H9 (cell line): ENCODE results near the gene MINAR2. TPM values are rescaled to one million over a fixed set of nuclear protein-coding genes. Genes with fewer than 3 reads are reported as not detected.

ENCODE experiments used
- DNase-seq: peaks from one replicate; pipeline ENCODE4 v3.0.0-alpha.2; 2017
- H2AFZ ChIP-seq: one replicate; pipeline ENCODE4 v1.6.1; 2013; ENCODE audit warnings: mild to moderate bottlenecking, low read length, control low read depth, moderate library complexity
- H2AK5ac ChIP-seq: 2 replicates; pipeline ENCODE4 v1.6.1; 2013; ENCODE audit warnings: low read length, control low read depth, mixed read lengths; ENCODE audit not compliant: insufficient read length
- H2BK120ac ChIP-seq: one replicate; pipeline ENCODE4 v1.6.1; 2013; ENCODE audit warnings: low read depth, mild to moderate bottlenecking, low read length, control low read depth, inconsistent platforms; ENCODE audit not compliant: poor library complexity, severe bottlenecking
- H2BK12ac ChIP-seq: 2 replicates; pipeline ENCODE4 v1.6.1; 2013; ENCODE audit warnings: low read length, control low read depth, mixed read lengths, low read depth; ENCODE audit not compliant: insufficient read length
- H2BK15ac ChIP-seq: 2 replicates; pipeline ENCODE4 v1.6.1; 2013; ENCODE audit warnings: low read depth, low read length, control low read depth
- H2BK20ac ChIP-seq: one replicate; pipeline ENCODE4 v1.6.1; 2013; ENCODE audit warnings: low read depth, mild to moderate bottlenecking, low read length, control low read depth, inconsistent platforms; ENCODE audit not compliant: poor library complexity, severe bottlenecking
- H2BK5ac ChIP-seq: 2 replicates; pipeline ENCODE4 v1.6.1; 2013; ENCODE audit warnings: low read length, control low read depth, mixed read lengths; ENCODE audit not compliant: insufficient read length
- H3K14ac ChIP-seq: 2 replicates; pipeline ENCODE4 v1.6.1; 2013; ENCODE audit warnings: low read length, control low read depth; ENCODE audit not compliant: insufficient read depth
- H3K18ac ChIP-seq: 2 replicates; pipeline ENCODE4 v1.6.1; 2013; ENCODE audit warnings: low read depth, mild to moderate bottlenecking, mixed read lengths, low read length, control low read depth; ENCODE audit not compliant: insufficient read length
- H3K23ac ChIP-seq: 2 replicates; pipeline ENCODE4 v1.6.1; 2013; ENCODE audit warnings: low read length, control low read depth, mixed read lengths, low read depth; ENCODE audit not compliant: insufficient read length
- H3K23me2 ChIP-seq: 2 replicates; pipeline ENCODE4 v1.6.1; 2013; ENCODE audit warnings: low read depth, mild to moderate bottlenecking, mixed read lengths, low read length, control low read depth; ENCODE audit not compliant: insufficient read length, poor library complexity, severe bottlenecking
- H3K27ac ChIP-seq: 2 replicates; pipeline ENCODE4 v1.5.1; 2013; ENCODE audit warnings: low read length, control low read depth, mixed read lengths, low read depth; ENCODE audit not compliant: insufficient read length
- H3K27me3 ChIP-seq: 2 replicates; pipeline ENCODE4 v1.6.1; 2013; ENCODE audit warnings: low read length, control low read depth, inconsistent platforms; ENCODE audit not compliant: insufficient read depth
- H3K4ac ChIP-seq: 2 replicates; pipeline ENCODE4 v1.6.1; 2013; ENCODE audit warnings: low read depth, mild to moderate bottlenecking, control low read depth, inconsistent platforms, low read length, moderate library complexity
- H3K4me1 ChIP-seq: 2 replicates; pipeline ENCODE4 v1.6.1; 2013; ENCODE audit warnings: low read length, control low read depth, inconsistent platforms; ENCODE audit not compliant: insufficient read depth
- H3K4me2 ChIP-seq: 2 replicates; pipeline ENCODE4 v1.6.1; 2013; ENCODE audit warnings: low read length, control low read depth, mixed read lengths; ENCODE audit not compliant: insufficient read length, insufficient read depth
- H3K56ac ChIP-seq: 2 replicates; pipeline ENCODE4 v1.6.1; 2013; ENCODE audit warnings: low read depth, mild to moderate bottlenecking, mixed read lengths, low read length, control low read depth; ENCODE audit not compliant: insufficient read length
- H3K79me1 ChIP-seq: 2 replicates; pipeline ENCODE4 v1.6.1; 2013; ENCODE audit warnings: low read depth, mild to moderate bottlenecking, moderate library complexity, low read length, control low read depth, inconsistent platforms; ENCODE audit not compliant: insufficient read depth, poor library complexity, severe bottlenecking
- H3K79me2 ChIP-seq: 2 replicates; pipeline ENCODE4 v1.6.1; 2013; ENCODE audit warnings: low read length, control low read depth, inconsistent platforms; ENCODE audit not compliant: insufficient read depth
- H3K9ac ChIP-seq: 2 replicates; pipeline ENCODE4 v1.6.1; 2013; ENCODE audit warnings: low read length, control low read depth, mixed read lengths; ENCODE audit not compliant: insufficient read length; ENCODE audit errors: extremely low read depth
- H3K9me3 ChIP-seq: one replicate; pipeline ENCODE4 v1.6.1; 2013; ENCODE audit warnings: low read depth, low read length, inconsistent platforms; ENCODE audit not compliant: control insufficient read depth
- H3T11ph ChIP-seq: one replicate; pipeline ENCODE4 v1.6.1; 2013; ENCODE audit warnings: mild to moderate bottlenecking, low read length, control low read depth, inconsistent platforms
- H4K20me1 ChIP-seq: one replicate; pipeline ENCODE4 v1.6.1; 2013; ENCODE audit not compliant: control insufficient read depth, insufficient read length, insufficient read depth
- H4K5ac ChIP-seq: 2 replicates; pipeline ENCODE4 v1.6.1; 2013; ENCODE audit warnings: low read depth, mild to moderate bottlenecking, mixed read lengths, low read length, control low read depth; ENCODE audit not compliant: insufficient read length
- H4K8ac ChIP-seq: replicated peaks from 2 replicates; pipeline ENCODE4 v1.6.1; 2013; ENCODE audit warnings: low read length, control low read depth, mixed read lengths, low read depth; ENCODE audit not compliant: insufficient read length
- H4K91ac ChIP-seq: 2 replicates; pipeline ENCODE4 v1.6.1; 2013; ENCODE audit warnings: low read depth, mild to moderate bottlenecking, moderate library complexity, mixed read lengths, low read length, control low read depth; ENCODE audit not compliant: insufficient read length
- H3K27ac Mint-ChIP-seq, 3 experiments: 2 replicates in 2 of 3; 3 replicates in 1 of 3; pipeline ENCODE4 v1.8.0; 2020 to 2021; ENCODE audit warnings: mixed read lengths in 3 of 3, mild to moderate bottlenecking in 1 of 3, moderate library complexity in 1 of 3
- H3K27me3 Mint-ChIP-seq: 2 replicates; pipeline ENCODE4 v1.8.0; 2021; ENCODE audit warnings: low read depth, mild to moderate bottlenecking, moderate library complexity, mixed read lengths
- H3K36me3 Mint-ChIP-seq, 3 experiments: 2 replicates in 2 of 3; 3 replicates in 1 of 3; pipeline ENCODE4 v1.8.0; 2020 to 2021; ENCODE audit warnings: low read depth in 3 of 3, mixed read lengths in 3 of 3; ENCODE audit not compliant: insufficient read depth in 1 of 3
- H3K4me1 Mint-ChIP-seq, 2 experiments: 2 replicates each; pipeline ENCODE4 v1.8.0; 2020; ENCODE audit warnings: mixed read lengths in 2 of 2
- H3K4me3 Mint-ChIP-seq, 2 experiments: 2 replicates in 1 of 2; 3 replicates in 1 of 2; pipeline ENCODE4 v1.8.0; 2020 to 2021; ENCODE audit warnings: mild to moderate bottlenecking in 2 of 2, mixed read lengths in 2 of 2, moderate library complexity in 1 of 2
- H3K9me3 Mint-ChIP-seq, 2 experiments: 2 replicates in 1 of 2; 3 replicates in 1 of 2; pipeline ENCODE4 v1.8.0; 2020; ENCODE audit warnings: mild to moderate bottlenecking in 2 of 2, mixed read lengths in 2 of 2, moderate library complexity in 1 of 2
- CTCF ChIP-seq: fragments of 200-600 bp; sonication (generic); conservative IDR thresholded peaks from 3 replicates; pipeline ENCODE4 v1.8.0; 2021; ENCODE audit warnings: antibody characterized with exemption, mild to moderate bottlenecking
- WGBS: extraction: QIAGEN DNeasy Blood & Tissue Kit; methylation state at CpG from one replicate; pipeline ENCODE4 v1.1.7; 2013; ENCODE audit warnings: missing lambda C conversion rate, low lambda C conversion rate, mixed read lengths; ENCODE audit not compliant: insufficient read length; ENCODE audit errors: extremely low coverage; 5-methylcytosine and 5-hydroxymethylcytosine counted together
- total RNA-seq: library from RNA; stranded (reverse); gene quantifications from 2 replicates; pipeline ENCODE4 v1.2.1, GENCODE V29; 2021

The MINAR2 gene
- total RNA-seq, 1 experiment from 2014 or later = 0.09 TPM

DNA sequence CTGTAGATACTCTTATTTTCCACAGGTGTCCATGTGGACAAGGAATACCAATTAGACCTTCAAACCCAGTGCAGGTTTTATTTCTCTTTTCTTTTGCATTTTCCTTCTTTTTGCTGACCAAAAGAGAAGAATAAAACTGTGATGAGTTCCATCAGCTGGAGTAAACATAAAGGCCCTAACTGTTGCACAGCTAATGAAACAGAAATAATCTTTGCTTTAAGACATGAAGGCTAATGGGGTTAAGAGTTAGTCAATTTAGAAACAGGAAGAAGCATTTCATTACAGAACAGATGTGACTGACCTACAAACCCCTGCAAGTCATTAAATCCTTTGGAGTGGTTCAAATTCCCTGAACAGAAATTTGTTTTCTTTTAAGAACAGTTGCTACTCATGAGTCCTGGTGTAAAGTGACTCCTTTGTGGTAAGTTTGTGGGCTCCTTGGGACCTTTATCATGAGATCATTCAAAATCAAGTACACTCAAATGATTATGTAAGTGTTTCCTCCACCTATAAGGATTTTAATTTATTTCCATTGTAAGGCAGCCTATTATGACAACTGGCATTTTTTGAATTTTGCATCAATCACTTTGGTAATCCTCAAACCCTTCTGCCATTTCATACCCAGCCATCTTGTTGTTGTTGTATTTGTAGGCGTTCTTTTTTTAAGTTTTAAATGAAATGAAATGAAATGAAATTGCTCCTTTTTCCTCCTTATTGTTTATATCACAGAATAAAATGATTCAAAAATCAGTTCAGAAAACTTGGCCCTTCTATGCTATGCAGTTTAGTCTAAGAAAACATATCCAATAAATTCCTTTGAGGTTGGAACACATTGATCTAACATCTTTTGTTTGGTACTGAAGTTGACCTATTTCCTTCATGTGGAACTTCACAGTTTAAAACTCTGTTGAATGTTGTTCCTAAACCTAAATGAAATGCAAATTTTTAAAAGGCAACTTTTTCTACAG lies 1.3 kb downstream of the MINAR2 start:
- no peaks in the 10 kb centered on the region for H3K27me3 ChIP-seq
- no peak overlapping the region for H4K91ac ChIP-seq
- H3K56ac ChIP-seq = no peak overlapping the region
- no peaks in the 10 kb centered on the region for H3K79me1 ChIP-seq
- no peak for TF ChIP-seq CTCF
- H4K20me1 ChIP-seq = no peaks in the 10 kb centered on the region
- no peak overlapping the region for H3K4me2 ChIP-seq
- H3K4ac ChIP-seq = no peak overlapping the region
- H4K5ac ChIP-seq = no peak overlapping the region
- H3K9me3 ChIP-seq = no peaks in the 10 kb centered on the region
- no peak overlapping the region for H2BK12ac ChIP-seq
- no peaks in the 10 kb centered on the region for H3K23me2 ChIP-seq
- H4K8ac ChIP-seq = no peak overlapping the region
- no peaks in the 10 kb centered on the region for H3K79me2 ChIP-seq
- H2BK5ac ChIP-seq = no peak overlapping the region
- Mint-ChIP-seq H3K36me3 (no peaks in the 10 kb centered on the region), H3K4me1 (peaks cover 5% of the 10 kb centered on the region in 2 experiments; a peak in 2 of 4 replicates), H3K27me3 (no peaks in the 10 kb centered on the region), H3K9me3 (no peaks in the 10 kb centered on the region), H3K4me3 (no peak overlapping the region), H3K27ac (no peak overlapping the region)
- no peak overlapping the region for H2AFZ ChIP-seq
- DNase-seq = no peak
- no peak overlapping the region for H3K18ac ChIP-seq
- no peak overlapping the region for H2BK120ac ChIP-seq
- H2BK15ac ChIP-seq = no peak overlapping the region
- no peak overlapping the region for H2AK5ac ChIP-seq
- no peak overlapping the region for H2BK20ac ChIP-seq
- WGBS = no CpG with 5 or more reads among the region's 1 CpG
- no peaks in the 10 kb centered on the region for H3K4me1 ChIP-seq
- H3T11ph ChIP-seq = no peak overlapping the region
- H3K14ac ChIP-seq = no peak overlapping the region
- H3K9ac ChIP-seq = no peak overlapping the region
- no peak overlapping the region for H3K23ac ChIP-seq
- no peak overlapping the region for H3K27ac ChIP-seq
